ENCODE results near the gene NR6A1. TPM values are rescaled to one million over a fixed set of nuclear protein-coding genes. Genes with fewer than 3 reads are reported as not detected.

The NR6A1 gene
- total RNA-seq, 4 donors from 2014 or later, result 1.7 to 8.4 (median 5.5) TPM

DNA sequence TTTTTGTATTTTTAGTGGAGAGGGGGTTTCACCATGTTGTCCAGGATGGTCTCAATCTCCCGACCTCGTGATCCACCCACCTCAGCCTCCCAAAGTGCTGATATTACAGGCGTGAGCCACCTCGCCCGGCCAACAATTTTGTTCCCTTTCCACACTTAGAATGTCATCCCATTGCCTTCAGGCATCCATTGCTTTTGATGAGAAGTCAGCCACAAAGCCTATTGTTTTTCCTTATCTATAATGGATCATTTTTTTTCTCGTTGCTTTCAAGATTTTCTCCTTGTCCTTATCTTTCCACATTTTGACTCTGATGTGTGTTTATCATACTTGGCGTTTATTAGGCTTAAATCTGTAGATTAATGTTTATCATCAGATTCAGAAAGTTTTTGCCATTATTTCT lies 64.4 kb downstream of the NR6A1 start:
- TF ChIP-seq POLR2A (IDR thresholded peaks at IDR 0.05), result no peak
- WGBS, 2 donors, result 93 to 98% methylated on average over 7 of the region's 7 CpGs
- Histone ChIP-seq H3K27me3 (no peaks in the 10 kb centered on the region), H3K4me1 (peaks cover 0 to 19% (median 0%) of the 10 kb centered on the region in 4 donors), H3K36me3 (no peaks in the 10 kb centered on the region), H3K9me3 (no peaks in the 10 kb centered on the region), H3K4me3 (no peak overlapping the region), H3K27ac (no peak overlapping the region)
- no peak for DNase-seq (ENCODE audit: low spot score in 2 of 2)

DNA sequence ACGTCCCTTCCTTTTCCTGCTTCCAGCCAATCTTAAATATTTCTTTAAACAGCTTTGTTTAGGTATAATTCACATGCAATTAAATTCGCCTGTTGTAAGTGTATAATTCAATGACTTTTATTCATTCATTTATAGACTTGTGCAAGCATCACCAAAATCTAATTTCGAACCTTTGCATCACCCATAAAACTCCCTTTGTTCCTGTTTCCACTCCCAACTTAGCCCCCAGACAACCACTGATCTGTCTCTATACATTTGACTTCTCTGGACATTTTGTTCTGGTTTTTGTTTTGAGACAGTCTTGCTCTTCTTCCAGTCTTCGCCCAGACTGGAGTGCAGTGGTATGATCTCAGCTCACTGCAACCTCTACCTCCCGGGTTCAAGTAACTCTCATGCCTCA lies 71.5 kb downstream of the NR6A1 start:
- no peak overlapping the region for H3K27ac ChIP-seq
- H3K4me1 ChIP-seq, result peaks cover 0 to 22% (median 0%) of the 10 kb centered on the region in 4 donors
- H3K27me3 ChIP-seq, result no peaks in the 10 kb centered on the region
- no peak overlapping the region for H3K4me3 ChIP-seq
- H3K36me3 ChIP-seq, result no peaks in the 10 kb centered on the region
- TF ChIP-seq POLR2A (IDR thresholded peaks at IDR 0.05) (no peak), EP300 (IDR thresholded peaks at IDR 0.05) (no peak)
- no peaks in the 10 kb centered on the region for H3K9me3 ChIP-seq
- WGBS, 2 donors, result 71 to 77% methylated on average over 5 of the region's 5 CpGs
- DNase-seq (ENCODE audit: low spot score in 2 of 2), result no peak

GRCh38 chr9:124698265-124698664 lies 72.8 kb downstream of the NR6A1 start:
- Histone ChIP-seq H3K9me3 (no peaks in the 10 kb centered on the region), H3K36me3 (no peaks in the 10 kb centered on the region), H3K4me3 (no peak overlapping the region), H3K27ac (peak overlapping the region in 1 of 4 donors; percentile 37), H3K27me3 (no peaks in the 10 kb centered on the region), H3K4me1 (peaks cover 0 to 23% (median 0%) of the 10 kb centered on the region in 4 donors)
- no peak for DNase-seq (ENCODE audit: low spot score in 2 of 2)
- no peak for TF ChIP-seq POLR2A (IDR thresholded peaks at IDR 0.05)
- no peak for TF ChIP-seq EP300 (IDR thresholded peaks at IDR 0.05)
- TF ChIP-seq, protein P1, sequence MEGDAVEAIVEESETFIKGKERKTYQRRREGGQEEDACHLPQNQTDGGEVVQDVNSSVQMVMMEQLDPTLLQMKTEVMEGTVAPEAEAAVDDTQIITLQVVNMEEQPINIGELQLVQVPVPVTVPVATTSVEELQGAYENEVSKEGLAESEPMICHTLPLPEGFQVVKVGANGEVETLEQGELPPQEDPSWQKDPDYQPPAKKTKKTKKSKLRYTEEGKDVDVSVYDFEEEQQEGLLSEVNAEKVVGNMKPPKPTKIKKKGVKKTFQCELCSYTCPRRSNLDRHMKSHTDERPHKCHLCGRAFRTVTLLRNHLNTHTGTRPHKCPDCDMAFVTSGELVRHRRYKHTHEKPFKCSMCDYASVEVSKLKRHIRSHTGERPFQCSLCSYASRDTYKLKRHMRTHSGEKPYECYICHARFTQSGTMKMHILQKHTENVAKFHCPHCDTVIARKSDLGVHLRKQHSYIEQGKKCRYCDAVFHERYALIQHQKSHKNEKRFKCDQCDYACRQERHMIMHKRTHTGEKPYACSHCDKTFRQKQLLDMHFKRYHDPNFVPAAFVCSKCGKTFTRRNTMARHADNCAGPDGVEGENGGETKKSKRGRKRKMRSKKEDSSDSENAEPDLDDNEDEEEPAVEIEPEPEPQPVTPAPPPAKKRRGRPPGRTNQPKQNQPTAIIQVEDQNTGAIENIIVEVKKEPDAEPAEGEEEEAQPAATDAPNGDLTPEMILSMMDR (IDR thresholded peaks at IDR 0.05), result no peak
- 47 to 53% methylated on average over 6 of the region's 6 CpGs for WGBS, 2 donors

DNA sequence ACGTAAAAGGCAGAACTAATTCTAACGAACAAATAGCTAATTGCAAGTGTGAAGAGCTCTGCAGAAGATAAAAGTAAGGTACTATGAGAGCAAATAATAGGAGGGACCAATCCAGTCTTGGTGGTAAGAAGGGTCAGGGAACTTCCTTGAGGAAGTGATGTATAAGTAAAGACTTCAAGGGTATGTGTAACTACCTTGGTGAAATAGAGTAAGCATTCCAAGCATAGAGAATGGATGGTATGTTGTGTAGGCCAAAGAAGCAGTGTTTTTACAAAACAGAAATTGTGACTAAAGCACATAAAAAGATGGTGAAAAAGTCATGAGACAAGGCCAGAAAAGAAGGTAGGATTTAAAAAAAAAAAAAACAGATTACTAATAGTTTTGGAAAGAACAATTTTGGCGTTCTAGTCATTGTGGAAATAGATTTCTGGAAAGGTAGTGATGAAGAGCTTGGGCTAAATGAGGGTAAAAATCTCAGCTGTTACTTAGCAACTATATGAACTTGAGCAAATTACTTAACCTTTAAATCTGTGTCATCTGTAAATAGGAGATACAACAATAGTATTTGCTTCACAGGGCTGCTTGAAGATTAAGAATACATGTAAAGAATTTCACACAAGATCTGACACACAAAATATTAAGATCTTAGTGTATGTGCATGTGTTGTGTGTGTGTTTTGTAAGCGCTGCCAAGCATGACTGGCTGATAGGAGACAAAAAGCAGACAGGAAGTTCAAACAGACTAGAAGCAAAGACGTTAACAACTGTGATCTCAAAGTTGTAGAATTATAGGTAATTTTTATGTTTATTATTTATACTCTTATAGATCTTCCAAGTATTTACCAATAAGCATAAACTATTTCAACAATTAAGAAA lies 73.5 kb downstream of the NR6A1 start:
- no peak for DNase-seq (ENCODE audit: low spot score in 2 of 2)
- Histone ChIP-seq H3K36me3 (no peaks in the 10 kb centered on the region), H3K27ac (peak overlapping the region in 1 of 4 donors; percentile 0), H3K4me1 (peaks cover 0 to 23% (median 0%) of the 10 kb centered on the region in 4 donors), H3K4me3 (no peak overlapping the region), H3K9me3 (no peaks in the 10 kb centered on the region), H3K27me3 (no peaks in the 10 kb centered on the region)
- TF ChIP-seq POLR2A (IDR thresholded peaks at IDR 0.05) (no peak), EP300 (IDR thresholded peaks at IDR 0.05) (no peak)
- TF ChIP-seq, protein P1 (IDR thresholded peaks at IDR 0.05), result no peak
- 56 to 68% methylated on average over 5 of the region's 5 CpGs for WGBS, 2 donors

GRCh38 chr9:124696101-124696500 lies 75.0 kb downstream of the NR6A1 start:
- no peaks in the 10 kb centered on the region for H3K27me3 ChIP-seq
- H3K9me3 ChIP-seq, result no peaks in the 10 kb centered on the region
- peaks cover 0 to 23% (median 0%) of the 10 kb centered on the region in 4 donors for H3K4me1 ChIP-seq
- H3K27ac ChIP-seq, result no peak overlapping the region
- no peak overlapping the region for H3K4me3 ChIP-seq
- TF ChIP-seq, protein P1 (IDR thresholded peaks at IDR 0.05), result no peak
- TF ChIP-seq EP300 (IDR thresholded peaks at IDR 0.05), result no peak
- no peak for TF ChIP-seq POLR2A (IDR thresholded peaks at IDR 0.05)
- no peak for DNase-seq (ENCODE audit: low spot score in 2 of 2)
- WGBS, 2 donors, result 53 to 57% methylated on average over 3 of the region's 3 CpGs
- no peaks in the 10 kb centered on the region for H3K36me3 ChIP-seq

DNA sequence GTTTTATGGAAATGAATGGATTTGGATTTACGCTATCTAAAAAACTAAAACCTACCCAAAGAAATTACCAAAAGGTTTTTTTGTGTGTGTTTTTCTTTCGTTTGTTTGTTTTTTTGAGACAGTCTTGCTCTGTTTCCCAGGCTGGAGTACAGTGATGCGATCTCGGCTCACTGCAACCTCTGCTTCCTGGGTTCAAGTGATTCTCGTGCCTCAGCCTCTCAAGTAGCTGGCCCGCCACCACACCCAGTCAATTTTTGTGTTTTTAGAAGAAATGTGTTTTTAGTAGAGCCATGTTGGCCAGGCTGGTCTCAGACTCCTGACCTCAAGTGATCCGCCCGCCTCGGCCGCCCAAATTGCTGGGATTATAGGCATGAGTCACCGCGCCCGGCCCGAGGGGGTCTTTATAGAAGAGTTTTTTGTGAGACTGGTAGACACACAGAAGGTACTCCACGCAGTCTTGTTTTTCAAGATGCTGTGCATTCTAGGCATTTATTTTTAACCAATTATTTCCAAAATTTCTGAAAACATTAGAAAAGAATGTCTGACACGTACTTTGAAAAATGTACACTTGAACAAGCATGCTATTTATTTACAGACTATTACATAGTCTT lies 75.7 kb downstream of the NR6A1 start:
- whole genome bisulfite sequencing, 2 donors, result 51 to 56% methylated on average over 16 of the region's 16 CpGs
- Histone ChIP-seq H3K4me1 (peaks cover 0 to 23% (median 0%) of the 10 kb centered on the region in 4 donors), H3K36me3 (no peaks in the 10 kb centered on the region), H3K9me3 (no peaks in the 10 kb centered on the region), H3K27ac (peak overlapping the region in 2 of 4 donors; percentile 20 to 28), H3K4me3 (no peak overlapping the region), H3K27me3 (no peaks in the 10 kb centered on the region)
- TF ChIP-seq, protein P1 (IDR thresholded peaks at IDR 0.05), result no peak
- no peak for TF ChIP-seq POLR2A (IDR thresholded peaks at IDR 0.05)
- TF ChIP-seq EP300 (IDR thresholded peaks at IDR 0.05), result no peak
- no peak for DNase-seq (ENCODE audit: low spot score in 2 of 2)
